AML-193 (cell line): Measurements from ENCODE around the gene AVPI1.
A peak's percentile ranks its signal among the peaks of the same experiment; 100 is the strongest.
"Not testable (repeated sequence)": the region's sequence is repeated elsewhere in the genome, so short reads cannot be mapped to it uniquely, and the experiment has no call there.

Source experiments
- DNase-seq, 2 experiments: peaks; one replicate each; lab custom pipeline; 2025; lab: John Stamatoyannopoulos, UW

The AVPI1 gene

GRCh38 chr10:97682042-97682441 is 5.0 kb downstream of the AVPI1 start:
- no peak for DNase-seq

GRCh38 chr10:97679594-97679993 is 7.4 kb downstream of the AVPI1 start:
- DNase-seq, result no peak

- peak; percentile 22 to 32 for DNase-seq
Observed at GRCh38 chr10:97676770-97677581, 10.1 kb downstream of the AVPI1 start.

- no peak for DNase-seq
Observed at GRCh38 chr10:97675222-97675621, 11.8 kb downstream of the AVPI1 start.

- peak in 1 of 2 experiments; percentile 2 for DNase-seq
Observed at GRCh38 chr10:97673736-97674525, 13.1 kb downstream of the AVPI1 start.

- DNase-seq, result no peak
Observed at GRCh38 chr10:97669571-97669970, 17.5 kb downstream of the AVPI1 start.

- DNase-seq, result no peak
Observed at GRCh38 chr10:97667463-97667862, 19.6 kb downstream of the AVPI1 start.

GRCh38 chr10:97666992-97667391 is 20.0 kb downstream of the AVPI1 start:
- DNase-seq, result no peak

- no peak for DNase-seq
Observed at GRCh38 chr10:97664282-97664850, 22.7 kb downstream of the AVPI1 start.

GRCh38 chr10:97659589-97659988 is 27.5 kb downstream of the AVPI1 start:
- DNase-seq, result no peak

- DNase-seq, result no peak
Observed at GRCh38 chr10:97656777-97657176, 30.3 kb downstream of the AVPI1 start.

GRCh38 chr10:97651773-97652172 is 35.3 kb downstream of the AVPI1 start:
- no peak for DNase-seq

GRCh38 chr10:97650726-97651125 is 36.3 kb downstream of the AVPI1 start:
- no peak for DNase-seq

GRCh38 chr10:97649405-97649750 is 37.7 kb downstream of the AVPI1 start:
- not testable (repeated sequence) for DNase-seq

- DNase-seq, result peak in 1 of 2 experiments; percentile 11
Observed at GRCh38 chr10:97648562-97649404, 38.3 kb downstream of the AVPI1 start.

GRCh38 chr10:97647556-97647955 is 39.5 kb downstream of the AVPI1 start:
- DNase-seq, result no peak

- no peak for DNase-seq
Observed at GRCh38 chr10:97644936-97645335, 42.1 kb downstream of the AVPI1 start.

GRCh38 chr10:97643441-97643985 is 43.5 kb downstream of the AVPI1 start:
- DNase-seq, result no peak

GRCh38 chr10:97642471-97643159 is 44.4 kb downstream of the AVPI1 start:
- not testable (repeated sequence) for DNase-seq

GRCh38 chr10:97640868-97641811 is 45.9 kb downstream of the AVPI1 start:
- DNase-seq, result peak in 1 of 2 experiments; percentile 30
